ENCODE measurements around the gene DNASE1.
A peak's percentile ranks its signal among the peaks of the same experiment; 100 is the strongest.
"Not testable (repeated sequence)": the region's sequence is repeated elsewhere in the genome, so short reads cannot be mapped to it uniquely, and the experiment has no call there.

Gene DNASE1

DNA sequence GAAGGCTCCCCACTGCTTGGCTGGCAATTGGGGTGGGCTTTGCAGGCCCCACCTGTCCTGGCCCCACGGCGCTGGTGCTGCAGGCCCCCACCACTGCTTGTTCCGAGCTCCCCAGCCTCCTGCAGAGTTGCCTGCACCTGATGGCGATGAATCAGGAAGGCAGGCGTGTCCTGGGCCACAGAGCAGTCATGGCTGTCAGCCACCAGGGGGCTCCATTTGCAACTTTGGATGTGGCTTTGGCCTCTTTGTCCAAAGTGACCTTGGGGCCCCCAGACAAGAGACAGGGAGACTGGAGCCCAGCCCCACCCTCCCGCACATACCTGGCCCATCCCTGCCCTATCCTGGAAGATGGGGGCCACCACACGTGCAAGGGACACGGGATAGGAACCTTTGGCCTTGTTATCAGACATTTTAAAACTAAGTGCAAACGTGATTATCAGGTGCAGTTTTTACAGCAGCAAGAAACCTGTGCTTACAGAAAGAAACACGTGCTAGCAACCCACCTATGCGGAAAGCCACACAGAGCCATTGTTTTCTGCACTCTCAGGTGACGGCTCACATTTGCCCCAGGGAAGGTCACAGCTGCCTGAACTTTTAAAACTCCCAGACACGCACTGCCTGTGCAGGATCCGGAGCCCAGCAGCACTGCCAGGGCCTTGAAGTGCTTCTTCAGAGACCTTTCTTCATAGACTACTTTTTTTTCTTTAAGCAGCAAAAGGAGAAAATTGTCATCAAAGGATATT, at the start of gene DNASE1:
TSS of gene DNASE1 (plus strand) at position 443 of the 743 bp plus-strand sequence. CDS start 683 bp downstream, outside the sequence.
- DNase-seq = peak; percentile 45

DNA sequence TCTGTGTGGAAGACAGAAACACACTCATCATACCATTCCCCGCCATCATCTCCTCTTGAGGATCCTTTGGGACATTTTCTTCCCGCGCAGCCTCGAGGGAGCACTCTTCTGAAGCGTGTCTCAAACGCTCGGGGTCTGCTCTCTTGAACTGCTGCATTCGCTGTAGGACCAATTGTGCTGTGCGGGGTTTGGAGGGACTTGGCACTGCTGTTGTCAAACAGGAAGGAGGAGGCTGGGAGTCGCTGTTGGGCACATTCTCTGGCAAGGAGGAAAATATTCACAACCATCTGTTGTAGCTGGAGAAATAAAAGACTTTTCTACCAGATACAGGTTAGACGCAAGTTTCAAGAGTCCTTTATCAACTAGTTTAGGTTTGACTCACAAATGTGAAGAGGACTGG, 48.0 kb upstream of the DNASE1 start:
- no peak for DNase-seq

DNA sequence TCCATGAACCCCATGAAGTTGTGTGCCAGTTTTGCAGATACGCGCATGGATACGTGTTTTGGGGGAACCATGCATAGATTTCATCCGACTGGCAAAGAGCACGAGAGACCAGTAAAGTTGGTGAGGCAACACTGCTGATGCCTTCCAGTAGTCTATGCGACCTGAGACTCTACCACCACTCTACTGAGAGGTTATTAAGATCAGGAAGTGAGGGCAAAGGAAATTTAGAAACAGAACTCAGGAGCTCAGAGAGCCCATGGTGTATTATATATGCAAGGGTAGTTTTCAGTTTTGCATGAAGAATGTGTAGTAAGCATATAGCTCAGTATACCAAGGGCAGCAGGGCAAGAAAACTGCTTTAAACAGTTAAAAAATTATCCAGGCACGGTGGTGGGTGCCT, 47.3 kb upstream of the DNASE1 start:
- no peak for DNase-seq

DNA sequence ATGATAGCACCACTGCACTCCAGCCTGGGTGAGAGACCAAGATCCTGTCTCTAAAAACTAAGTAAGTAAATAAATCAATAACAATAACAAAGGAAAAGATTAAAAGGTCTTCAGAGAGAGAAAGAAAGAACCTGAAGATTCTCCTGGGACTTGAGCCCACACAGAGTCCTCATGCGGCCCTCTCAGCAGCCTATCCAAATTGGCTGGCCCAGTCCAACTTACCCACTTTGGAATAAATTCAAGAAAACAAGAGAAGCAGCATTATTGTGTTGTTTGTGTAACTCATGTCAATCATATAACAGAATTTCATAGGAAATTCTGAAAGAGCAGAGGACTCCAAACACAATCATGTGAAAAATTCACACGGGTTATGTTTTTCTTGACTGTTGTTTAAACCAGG, 46.9 kb upstream of the DNASE1 start:
- no peak for DNase-seq

DNA sequence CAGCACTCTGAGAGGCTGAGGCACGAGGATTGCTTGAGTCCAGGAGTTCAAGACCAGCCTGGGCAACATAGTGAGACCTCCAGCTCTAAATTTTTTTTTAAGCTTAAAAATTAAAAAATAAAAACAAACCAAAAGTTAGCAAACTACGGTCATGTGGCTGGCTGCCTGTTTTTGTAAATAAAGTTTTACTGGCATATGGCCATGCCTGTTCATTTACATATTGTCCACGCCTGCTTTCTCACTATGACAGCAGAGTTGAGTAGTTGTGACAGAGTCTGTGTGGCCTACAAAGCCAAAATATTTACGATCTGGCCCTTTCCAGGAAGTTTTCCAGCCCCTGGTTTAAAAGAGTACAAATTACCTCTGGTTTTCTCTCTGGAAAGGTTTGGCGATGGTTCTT, 46.4 kb upstream of the DNASE1 start:
- no peak for DNase-seq

DNA sequence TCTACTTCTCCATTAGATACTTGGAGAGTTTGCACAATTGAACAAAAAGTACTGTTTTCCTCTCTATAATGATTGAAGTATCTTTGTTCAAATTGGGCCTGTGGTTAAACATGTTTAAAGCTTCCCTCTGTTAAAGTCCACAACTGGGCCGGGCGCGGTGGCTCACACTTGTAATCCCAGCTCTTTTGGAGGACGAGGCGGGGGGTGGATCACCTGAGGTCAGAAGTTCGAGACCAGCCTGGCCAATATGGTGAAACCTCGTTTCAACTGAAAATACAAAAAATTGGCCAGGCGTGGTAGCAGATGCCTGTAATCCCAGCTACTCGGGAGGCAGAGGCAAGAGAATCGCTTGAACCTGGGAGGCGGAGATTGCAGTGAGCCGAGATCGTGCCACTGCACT, 45.5 kb upstream of the DNASE1 start:
- DNase-seq = not testable (repeated sequence)

GRCh38 chr16:3609895-3610697, 44.4 kb upstream of the DNASE1 start:
- no peak for DNase-seq

GRCh38 chr16:3610698-3611145, 43.8 kb upstream of the DNASE1 start:
- DNase-seq = no peak

DNA sequence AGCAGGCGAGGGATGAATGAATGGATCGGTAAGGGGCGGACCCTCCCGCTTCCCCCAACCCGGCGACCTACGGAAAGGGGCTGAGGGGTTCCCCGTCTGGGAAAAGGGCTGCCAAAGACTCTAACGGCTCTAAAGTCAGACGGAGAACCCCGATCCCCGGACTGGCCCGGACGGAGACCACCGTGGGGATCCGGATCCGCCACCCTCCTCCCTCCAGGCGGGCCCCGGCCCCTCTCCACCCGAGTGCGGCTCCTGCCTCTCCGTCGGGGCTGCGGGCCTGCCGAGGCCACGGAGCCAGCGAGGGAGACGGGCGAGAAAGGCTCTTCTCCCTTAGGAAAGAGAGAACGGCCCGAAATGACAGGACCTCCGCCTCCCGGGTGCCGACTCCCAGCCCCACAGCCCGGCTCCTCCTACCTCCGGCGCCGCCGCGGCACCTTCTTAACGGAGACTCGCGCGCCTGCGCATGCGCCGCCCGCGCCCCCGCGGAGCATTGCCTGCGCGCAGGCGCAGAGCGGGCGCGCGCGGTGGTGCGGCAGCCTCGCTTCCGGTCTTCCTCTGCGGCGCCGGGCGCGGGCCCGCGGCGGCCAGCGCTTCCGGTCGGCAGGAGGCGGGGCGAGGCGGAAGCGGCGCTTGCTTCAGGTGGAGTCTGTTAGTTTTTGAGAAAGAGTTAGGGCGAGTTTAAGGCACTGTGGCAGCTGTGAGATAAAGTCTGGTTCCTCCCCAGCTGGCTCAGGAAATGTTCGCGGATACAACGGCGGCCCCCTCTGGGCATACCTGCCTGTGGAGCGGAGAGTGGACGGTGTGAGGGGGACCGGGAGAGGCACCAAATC, 43.1 kb upstream of the DNASE1 start, which contains the start of gene SLX4:
TSS of gene SLX4 (minus strand) at position 461 of the 830 bp plus-strand sequence. CDS start 2,642 bp downstream, outside the sequence.
- peak; percentile 90 for DNase-seq

GRCh38 chr16:3612510-3613466, 41.7 kb upstream of the DNASE1 start:
- DNase-seq = no peak

- DNase-seq = no peak
Observed at GRCh38 chr16:3618769-3619141, 35.7 kb upstream of the DNASE1 start.

- no peak for DNase-seq
Observed at GRCh38 chr16:3623642-3624041, 30.8 kb upstream of the DNASE1 start.

DNA sequence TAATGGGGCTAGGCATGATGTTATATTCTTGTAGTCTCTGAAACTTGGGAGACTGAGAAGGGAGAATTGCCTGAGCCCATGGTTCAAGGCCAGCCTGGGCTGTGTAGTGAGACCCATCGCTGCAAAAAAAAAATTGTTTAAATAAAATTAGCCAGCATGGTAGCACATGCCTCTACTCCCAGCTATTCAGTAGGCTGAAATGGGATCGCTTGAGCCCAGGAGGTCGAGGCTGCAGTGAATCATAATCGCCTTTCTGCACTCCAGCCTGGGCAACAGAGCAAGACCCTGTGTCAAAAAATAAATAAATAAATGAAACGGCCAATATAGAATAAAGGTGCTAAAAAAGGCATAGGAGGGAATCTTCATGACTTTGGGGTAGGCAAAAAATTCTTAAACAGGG, 29.2 kb upstream of the DNASE1 start:
- no peak for DNase-seq

GRCh38 chr16:3625911-3626732, 28.4 kb upstream of the DNASE1 start:
- DNase-seq = no peak

DNA sequence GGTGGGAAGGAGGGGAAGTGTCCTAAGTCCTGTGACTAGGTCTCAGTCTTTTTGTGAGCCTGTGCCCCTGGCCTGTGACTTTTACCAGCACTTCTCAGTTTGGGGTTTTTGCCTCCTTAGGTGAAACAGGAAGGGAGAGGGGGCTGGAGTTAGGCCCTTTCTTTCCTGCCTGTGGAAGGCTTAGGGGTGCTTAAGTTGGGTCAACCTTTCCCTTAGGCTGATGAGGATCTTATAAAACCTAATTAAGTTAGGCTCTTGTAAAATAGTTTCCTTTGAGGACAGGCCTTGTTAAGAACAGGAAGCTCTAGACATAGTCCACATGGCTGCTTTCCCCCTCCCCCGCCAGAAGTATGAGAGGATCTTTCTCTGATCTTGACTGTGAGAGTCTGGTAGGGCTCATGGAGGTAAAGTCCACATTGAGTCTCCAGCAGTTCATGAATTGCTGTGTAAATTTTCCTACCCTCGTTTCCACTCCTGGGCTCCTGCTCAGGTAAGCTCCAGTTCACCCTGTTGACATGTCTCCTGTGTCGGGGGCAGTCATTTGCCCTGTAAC, 17.0 kb upstream of the DNASE1 start:
- DNase-seq = peak; percentile 42

- no peak for DNase-seq
Observed at GRCh38 chr16:3638916-3639644, 15.4 kb upstream of the DNASE1 start.

GRCh38 chr16:3640207-3640606, 14.3 kb upstream of the DNASE1 start:
- DNase-seq = no peak

- DNase-seq = no peak
Observed at GRCh38 chr16:3640632-3641501, 13.6 kb upstream of the DNASE1 start.
